ENCODE data around the gene C10orf71. TPM values are rescaled to one million over a fixed set of nuclear protein-coding genes. Genes with fewer than 3 reads are reported as not detected.

Gene C10orf71
- total and polyA plus RNA-seq, 2 of the 8 experiments (the other 6 are each of a cell fraction or from before 2014, with no cell fraction given): not detected

DNA sequence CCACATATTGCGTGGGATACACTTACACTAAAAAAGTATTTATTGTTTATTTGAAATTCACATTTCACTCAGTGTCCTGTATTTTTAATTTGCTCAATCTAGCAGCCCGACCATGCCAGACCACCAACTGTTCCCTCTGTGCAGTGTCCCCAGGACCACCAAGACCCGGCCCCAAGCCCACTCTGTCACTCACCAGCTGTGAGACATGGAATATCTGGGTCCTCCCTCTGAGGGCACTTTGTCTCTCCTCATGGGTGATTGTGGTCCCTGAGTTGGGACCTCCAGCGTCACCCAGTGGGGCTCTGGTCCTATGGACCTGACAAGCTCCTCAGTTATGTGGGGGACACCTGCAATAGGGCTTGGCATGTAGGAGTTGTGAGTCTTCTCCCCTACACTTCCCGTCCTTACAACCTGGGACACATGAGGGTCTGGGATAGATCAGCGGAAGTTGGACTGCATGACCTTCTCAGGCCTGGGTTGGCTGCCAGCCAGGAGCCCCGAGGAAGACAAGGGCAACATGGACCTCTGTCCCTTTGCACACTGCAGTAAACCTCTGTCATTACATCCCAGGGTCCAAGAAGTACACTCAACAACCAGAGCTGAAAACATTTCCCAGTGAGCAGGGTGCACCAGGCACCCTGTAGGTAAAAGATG, 12.1 kb downstream of the C10orf71 start (continued):
- no peak for TF ChIP-seq MAFK (IDR thresholded peaks at IDR 0.05; ENCODE audit: low read depth, low read length)
- no peak for TF ChIP-seq KDM4A (IDR thresholded peaks at IDR 0.05; ENCODE audit: low read depth, low read length, severe bottlenecking)
- no peak for TF ChIP-seq POU5F1 (IDR thresholded peaks at IDR 0.05; ENCODE audit: low read depth, low read length)
